ENCODE data around the gene TCF3. TPM values are rescaled to one million over a fixed set of nuclear protein-coding genes. Genes with fewer than 3 reads are reported as not detected.

TCF3 gene
- total and polyA plus RNA-seq, 5 donors from 2014 or later, result 3.4 to 56.5 (median 3.6) TPM

GRCh38 chr19:1630811-1631210 lies 21.6 kb downstream of the TCF3 start:
- no peak overlapping the region for H3K27ac Mint-ChIP-seq
- H3K4me3 Mint-ChIP-seq, result no peak overlapping the region
- H3K9me3 ChIP-seq (ENCODE audit: control insufficient read depth in 2 of 2, low read length in 2 of 2), result no peaks in the 10 kb centered on the region
- H3K27ac ChIP-seq (ENCODE audit: insufficient read depth, low read length, poor library complexity, severe bottlenecking), result no peak overlapping the region
- H3K4me1 Mint-ChIP-seq, result peaks cover 0 to 2% (median 0%) of the 10 kb centered on the region in 4 donors
- no peaks in the 10 kb centered on the region for H3K27me3 ChIP-seq (ENCODE audit: control insufficient read depth, insufficient read depth, low read length)
- no peaks in the 10 kb centered on the region for H3K27me3 Mint-ChIP-seq
- H3K36me3 ChIP-seq (ENCODE audit: control insufficient read depth, insufficient read depth, low read length), result peaks cover 11% of the 10 kb centered on the region
- ATAC-seq (ENCODE audit: low read depth in 2 of 2), result no peak
- DNase-seq, result no peak
- no peaks in the 10 kb centered on the region for H3K4me1 ChIP-seq (ENCODE audit: control insufficient read depth, insufficient read depth, low read length, poor library complexity, severe bottlenecking)
- H3K4me3 ChIP-seq (ENCODE audit: low read depth, low read length), result no peak overlapping the region
- peaks cover 11% of the 10 kb centered on the region for H3K36me3 Mint-ChIP-seq
- H3K9me3 Mint-ChIP-seq, result no peaks in the 10 kb centered on the region

GRCh38 chr19:1630012-1630411 lies 22.4 kb downstream of the TCF3 start:
- no peak overlapping the region for H3K27ac Mint-ChIP-seq
- no peaks in the 10 kb centered on the region for H3K9me3 Mint-ChIP-seq
- Histone ChIP-seq H3K27ac (ENCODE audit: insufficient read depth, low read length, poor library complexity, severe bottlenecking) (no peak overlapping the region), H3K36me3 (ENCODE audit: control insufficient read depth, insufficient read depth, low read length) (peaks cover 9% of the 10 kb centered on the region), H3K9me3 (ENCODE audit: control insufficient read depth in 2 of 2, low read length in 2 of 2) (no peaks in the 10 kb centered on the region), H3K4me1 (ENCODE audit: control insufficient read depth, insufficient read depth, low read length, poor library complexity, severe bottlenecking) (no peaks in the 10 kb centered on the region), H3K27me3 (ENCODE audit: control insufficient read depth, insufficient read depth, low read length) (no peaks in the 10 kb centered on the region), H3K4me3 (ENCODE audit: low read depth, low read length) (no peak overlapping the region)
- no peaks in the 10 kb centered on the region for H3K27me3 Mint-ChIP-seq
- DNase-seq (no peak), ATAC-seq (ENCODE audit: low read depth in 2 of 2) (no peak)
- H3K4me1 Mint-ChIP-seq, result no peaks in the 10 kb centered on the region
- H3K4me3 Mint-ChIP-seq, result no peak overlapping the region
- H3K36me3 Mint-ChIP-seq, result peaks cover 3% of the 10 kb centered on the region

- Mint-ChIP-seq H3K36me3 (peaks cover 3% of the 10 kb centered on the region), H3K27ac (no peak overlapping the region), H3K4me3 (no peak overlapping the region), H3K9me3 (no peaks in the 10 kb centered on the region), H3K4me1 (no peaks in the 10 kb centered on the region), H3K27me3 (no peaks in the 10 kb centered on the region)
- no peaks in the 10 kb centered on the region for H3K9me3 ChIP-seq (ENCODE audit: control insufficient read depth in 2 of 2, low read length in 2 of 2)
- H3K27me3 ChIP-seq (ENCODE audit: control insufficient read depth, insufficient read depth, low read length), result no peaks in the 10 kb centered on the region
- H3K4me3 ChIP-seq (ENCODE audit: low read depth, low read length), result no peak overlapping the region
- peaks cover 3% of the 10 kb centered on the region for H3K36me3 ChIP-seq (ENCODE audit: control insufficient read depth, insufficient read depth, low read length)
- H3K27ac ChIP-seq (ENCODE audit: insufficient read depth, low read length, poor library complexity, severe bottlenecking), result no peak overlapping the region
- ATAC-seq (ENCODE audit: low read depth in 2 of 2), result no peak
- H3K4me1 ChIP-seq (ENCODE audit: control insufficient read depth, insufficient read depth, low read length, poor library complexity, severe bottlenecking), result no peaks in the 10 kb centered on the region
- DNase-seq, result no peak
Observed at GRCh38 chr19:1629256-1629808, 23.1 kb downstream of the TCF3 start.

GRCh38 chr19:1627194-1627593 lies 25.2 kb downstream of the TCF3 start:
- peaks cover 8% of the 10 kb centered on the region for H3K36me3 Mint-ChIP-seq

GRCh38 chr19:1626417-1627010 lies 25.9 kb downstream of the TCF3 start:
- Mint-ChIP-seq H3K4me1 (no peaks in the 10 kb centered on the region), H3K4me3 (no peak overlapping the region), H3K36me3 (peaks cover 8% of the 10 kb centered on the region), H3K9me3 (no peaks in the 10 kb centered on the region), H3K27ac (no peak overlapping the region), H3K27me3 (no peaks in the 10 kb centered on the region)
- ATAC-seq (ENCODE audit: low read depth in 2 of 2), result no peak
- Histone ChIP-seq H3K36me3 (ENCODE audit: control insufficient read depth, insufficient read depth, low read length) (no peaks in the 10 kb centered on the region), H3K4me3 (ENCODE audit: low read depth, low read length) (no peak overlapping the region), H3K4me1 (ENCODE audit: control insufficient read depth, insufficient read depth, low read length, poor library complexity, severe bottlenecking) (no peaks in the 10 kb centered on the region), H3K9me3 (ENCODE audit: control insufficient read depth in 2 of 2, low read length in 2 of 2) (no peaks in the 10 kb centered on the region), H3K27ac (ENCODE audit: insufficient read depth, low read length, poor library complexity, severe bottlenecking) (no peak overlapping the region), H3K27me3 (ENCODE audit: control insufficient read depth, insufficient read depth, low read length) (no peaks in the 10 kb centered on the region)
- DNase-seq, result no peak

More at GRCh38 chr19:1627194-1627593, 25.2 kb downstream of the TCF3 start:
- H3K9me3 ChIP-seq (ENCODE audit: control insufficient read depth in 2 of 2, low read length in 2 of 2), result no peaks in the 10 kb centered on the region
- Mint-ChIP-seq H3K27me3 (no peaks in the 10 kb centered on the region), H3K27ac (no peak overlapping the region), H3K4me3 (no peak overlapping the region), H3K9me3 (no peaks in the 10 kb centered on the region), H3K4me1 (no peaks in the 10 kb centered on the region)
- H3K27me3 ChIP-seq (ENCODE audit: control insufficient read depth, insufficient read depth, low read length), result no peaks in the 10 kb centered on the region
- DNase-seq, result no peak
- no peak for ATAC-seq (ENCODE audit: low read depth in 2 of 2)
- H3K27ac ChIP-seq (ENCODE audit: insufficient read depth, low read length, poor library complexity, severe bottlenecking), result no peak overlapping the region
- no peaks in the 10 kb centered on the region for H3K36me3 ChIP-seq (ENCODE audit: control insufficient read depth, insufficient read depth, low read length)
- no peaks in the 10 kb centered on the region for H3K4me1 ChIP-seq (ENCODE audit: control insufficient read depth, insufficient read depth, low read length, poor library complexity, severe bottlenecking)
- H3K4me3 ChIP-seq (ENCODE audit: low read depth, low read length), result no peak overlapping the region

GRCh38 chr19:1624458-1624857 lies 28.0 kb downstream of the TCF3 start:
- H3K36me3 ChIP-seq (ENCODE audit: control insufficient read depth, insufficient read depth, low read length), result no peaks in the 10 kb centered on the region
- no peak overlapping the region for H3K4me3 ChIP-seq (ENCODE audit: low read depth, low read length)
- no peaks in the 10 kb centered on the region for H3K27me3 Mint-ChIP-seq
- no peaks in the 10 kb centered on the region for H3K9me3 ChIP-seq (ENCODE audit: control insufficient read depth in 2 of 2, low read length in 2 of 2)
- H3K27ac ChIP-seq (ENCODE audit: insufficient read depth, low read length, poor library complexity, severe bottlenecking), result no peak overlapping the region
- H3K4me1 Mint-ChIP-seq, result no peaks in the 10 kb centered on the region
- peak overlapping the region in 1 of 3 donors; percentile 17 for H3K27ac Mint-ChIP-seq
- ATAC-seq (ENCODE audit: low read depth in 2 of 2) (peak in 1 of 2 donors; percentile 53), DNase-seq (peak; percentile 22 to 47 (median 43))
- no peaks in the 10 kb centered on the region for H3K9me3 Mint-ChIP-seq
- no peaks in the 10 kb centered on the region for H3K27me3 ChIP-seq (ENCODE audit: control insufficient read depth, insufficient read depth, low read length)
- no peak overlapping the region for H3K4me3 Mint-ChIP-seq
- H3K36me3 Mint-ChIP-seq, result peaks cover 8% of the 10 kb centered on the region
- H3K4me1 ChIP-seq (ENCODE audit: control insufficient read depth, insufficient read depth, low read length, poor library complexity, severe bottlenecking), result no peaks in the 10 kb centered on the region

GRCh38 chr19:1622541-1622940 lies 29.9 kb downstream of the TCF3 start:
- Histone ChIP-seq H3K27me3 (ENCODE audit: control insufficient read depth, insufficient read depth, low read length) (no peaks in the 10 kb centered on the region), H3K36me3 (ENCODE audit: control insufficient read depth, insufficient read depth, low read length) (no peaks in the 10 kb centered on the region), H3K9me3 (ENCODE audit: control insufficient read depth in 2 of 2, low read length in 2 of 2) (no peaks in the 10 kb centered on the region), H3K4me3 (ENCODE audit: low read depth, low read length) (no peak overlapping the region), H3K4me1 (ENCODE audit: control insufficient read depth, insufficient read depth, low read length, poor library complexity, severe bottlenecking) (no peaks in the 10 kb centered on the region), H3K27ac (ENCODE audit: insufficient read depth, low read length, poor library complexity, severe bottlenecking) (no peak overlapping the region)
- ATAC-seq (ENCODE audit: low read depth in 2 of 2) (no peak), DNase-seq (no peak)
- Mint-ChIP-seq H3K36me3 (peaks cover 8% of the 10 kb centered on the region), H3K4me3 (no peak overlapping the region), H3K4me1 (peaks cover 0 to 8% (median 4%) of the 10 kb centered on the region in 4 donors), H3K27me3 (no peaks in the 10 kb centered on the region), H3K9me3 (no peaks in the 10 kb centered on the region), H3K27ac (no peak overlapping the region)

GRCh38 chr19:1622007-1622406 lies 30.4 kb downstream of the TCF3 start:
- Mint-ChIP-seq H3K4me3 (no peak overlapping the region), H3K9me3 (no peaks in the 10 kb centered on the region), H3K27ac (no peak overlapping the region), H3K27me3 (no peaks in the 10 kb centered on the region), H3K4me1 (peaks cover 0 to 8% (median 7%) of the 10 kb centered on the region in 4 donors), H3K36me3 (peaks cover 8% of the 10 kb centered on the region)
- peaks cover 3% of the 10 kb centered on the region for H3K36me3 ChIP-seq (ENCODE audit: control insufficient read depth, insufficient read depth, low read length)
- H3K27me3 ChIP-seq (ENCODE audit: control insufficient read depth, insufficient read depth, low read length), result no peaks in the 10 kb centered on the region
- no peak overlapping the region for H3K4me3 ChIP-seq (ENCODE audit: low read depth, low read length)
- no peak overlapping the region for H3K27ac ChIP-seq (ENCODE audit: insufficient read depth, low read length, poor library complexity, severe bottlenecking)
- no peaks in the 10 kb centered on the region for H3K9me3 ChIP-seq (ENCODE audit: control insufficient read depth in 2 of 2, low read length in 2 of 2)
- peaks cover 4% of the 10 kb centered on the region for H3K4me1 ChIP-seq (ENCODE audit: control insufficient read depth, insufficient read depth, low read length, poor library complexity, severe bottlenecking)
- ATAC-seq (ENCODE audit: low read depth in 2 of 2) (no peak), DNase-seq (no peak)

Measured in CD4-positive, CD25-positive, alpha-beta regulatory T cell (primary cell).